Gastroesophageal sphincter (tissue), 4 donors: ENCODE results near the gene LRP6. TPM values are rescaled to one million over a fixed set of nuclear protein-coding genes. Genes with fewer than 3 reads are reported as not detected.

Source experiments
- ATAC-seq: fragments of 150-250 bp; one replicate; pipeline ENCODE4 v1.9.1; 2016; ENCODE audit warnings: mild to moderate bottlenecking, moderate library complexity
- H3K27ac ChIP-seq, 4 donors: fragments of 200-600 bp; sonication (generic) in 3 of 4; 1 replicate in 3 of 4; 2 replicates in 1 of 4; pipeline ENCODE4 v1.5.1; 2016 to 2019
- H3K27me3 ChIP-seq: fragments of 200-600 bp; sonication (generic); one replicate; pipeline ENCODE4 v1.5.1; 2019
- H3K36me3 ChIP-seq, 2 donors: fragments of 200-600 bp; sonication (generic); one replicate each; pipeline ENCODE4 v1.5.1; 2019; ENCODE audit warnings: control low read depth in 1 of 2
- H3K4me1 ChIP-seq, 3 donors: fragments of 200-600 bp; sonication (generic); 1 replicate in 2 of 3; 2 replicates in 1 of 3; pipeline ENCODE4 v1.5.1; 2016 to 2019; ENCODE audit warnings: control low read depth in 2 of 3
- H3K4me3 ChIP-seq, 2 donors: fragments of 200-600 bp; sonication (generic); one replicate each; pipeline ENCODE4 v1.5.1; 2019; ENCODE audit warnings: mild to moderate bottlenecking in 1 of 2, moderate library complexity in 1 of 2
- H3K9me3 ChIP-seq, 3 donors: fragments of 200-600 bp; sonication (generic); one replicate each; pipeline ENCODE4 v1.5.1; 2017 to 2019; ENCODE audit warnings: control low read depth in 2 of 3
- CTCF ChIP-seq, 4 experiments: fragments of 200-600 bp in 2 of 4; fragments of 450-650 bp in 2 of 4; sonication (generic) in 1 of 4; IDR thresholded peaks; one replicate each; pipeline ENCODE4 v1.5.1; 2017 to 2019; ENCODE audit warnings: antibody characterized with exemption in 4 of 4, mild to moderate bottlenecking in 2 of 4, moderate library complexity in 2 of 4
- EP300 ChIP-seq: sonication (generic); formaldehyde crosslinking; IDR thresholded peaks from one replicate; pipeline ENCODE4 v1.6.1; 2017; ENCODE audit warnings: antibody characterized with exemption, mild to moderate bottlenecking
- POLR2A ChIP-seq, 2 donors: fragments of 450-650 bp; IDR thresholded peaks; one replicate each; pipeline ENCODE4 v1.6.1; 2017; ENCODE audit warnings: antibody characterized with exemption in 2 of 2, mild to moderate bottlenecking in 2 of 2, moderate library complexity in 1 of 2
- POLR2AphosphoS5 ChIP-seq: sonication (generic); formaldehyde crosslinking; IDR thresholded peaks from one replicate; pipeline ENCODE4 v1.6.1; 2017; ENCODE audit warnings: antibody characterized with exemption
- WGBS, 2 donors: methylation state at CpG; one replicate each; pipeline ENCODE4 v1.1.5; 2018; ENCODE audit warnings: low coverage in 1 of 2; 5-methylcytosine and 5-hydroxymethylcytosine counted together
- total RNA-seq, 4 donors: library from RNA; depleted of rRNA; stranded (reverse); fragments of >200 nt; gene quantifications; one replicate each; pipeline ENCODE4 v1.1.0, GENCODE V29; 2016

The LRP6 gene
- total RNA-seq, 4 donors from 2014 or later = 34.5 to 58.5 (median 42.6) TPM

- Histone ChIP-seq H3K27ac (no peak overlapping the region), H3K36me3 (no peaks in the 10 kb centered on the region), H3K4me1 (no peaks in the 10 kb centered on the region), H3K27me3 (no peaks in the 10 kb centered on the region), H3K9me3 (no peaks in the 10 kb centered on the region), H3K4me3 (no peak overlapping the region)
- no peak for TF ChIP-seq POLR2AphosphoS5
- no peak for TF ChIP-seq POLR2A (IDR thresholded peaks at IDR 0.05)
- no peak for TF ChIP-seq CTCF (IDR thresholded peaks at IDR 0.05)
- TF ChIP-seq EP300 = no peak
- 29 to 40% methylated on average over 7 of the region's 7 CpGs for WGBS, 2 donors
- no peak for ATAC-seq
These were observed 16.0 kb upstream of the LRP6 start for GRCh38 chr12:12282761-12283425.

DNA sequence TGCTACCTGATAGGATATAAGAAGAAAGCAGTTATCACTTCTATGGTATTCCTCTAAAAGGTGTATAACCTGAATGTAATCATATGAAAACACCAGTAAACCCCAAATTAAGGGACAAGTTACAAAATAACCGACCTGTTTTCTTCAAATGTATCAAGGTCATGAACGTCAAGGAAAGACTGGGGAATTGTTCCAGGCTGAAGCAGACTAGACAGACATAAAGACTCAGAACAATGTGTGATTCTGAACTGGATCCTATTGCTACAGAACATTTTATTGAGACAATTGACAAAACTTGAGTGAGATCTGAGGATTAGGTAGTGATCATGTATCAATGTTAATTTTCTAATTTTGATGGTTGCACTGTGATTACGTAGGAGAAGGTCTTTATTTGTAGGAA is 15.4 kb upstream of the LRP6 start:
- H3K27ac ChIP-seq = no peak overlapping the region
- TF ChIP-seq EP300 = no peak
- TF ChIP-seq POLR2A (IDR thresholded peaks at IDR 0.05) = no peak
- no peak for TF ChIP-seq POLR2AphosphoS5
- no peak for TF ChIP-seq CTCF (IDR thresholded peaks at IDR 0.05)
- WGBS, 2 donors = 81 to 86% methylated on average over 2 to 3 of the region's 3 CpGs
- H3K4me1 ChIP-seq = no peaks in the 10 kb centered on the region
- ATAC-seq = no peak
- no peak overlapping the region for H3K4me3 ChIP-seq
- peaks cover 0 to 3% (median 0%) of the 10 kb centered on the region in 3 donors for H3K9me3 ChIP-seq
- no peaks in the 10 kb centered on the region for H3K27me3 ChIP-seq
- H3K36me3 ChIP-seq = no peaks in the 10 kb centered on the region

DNA sequence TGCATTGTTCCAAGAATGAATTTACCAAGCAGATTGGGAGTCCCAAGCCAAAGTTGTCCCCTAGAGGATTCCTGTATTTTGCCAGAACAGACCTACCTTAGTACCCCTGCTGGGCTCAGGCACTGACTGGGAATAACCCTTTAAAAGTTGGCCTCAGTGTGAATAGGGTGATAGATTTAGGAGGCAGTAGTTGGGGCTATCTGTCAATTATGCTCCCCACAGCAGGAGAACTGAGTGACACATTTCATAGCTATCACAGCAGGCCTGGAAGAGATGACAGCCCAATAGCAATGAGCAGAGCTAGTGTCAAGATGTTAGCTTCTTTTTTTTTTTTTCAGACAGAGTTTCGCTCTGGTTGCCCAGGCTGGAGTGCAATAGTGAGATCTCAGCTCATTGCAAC is 14.3 kb upstream of the LRP6 start:
- peaks cover 0 to 8% (median 0%) of the 10 kb centered on the region in 3 donors for H3K9me3 ChIP-seq
- no peak for ATAC-seq
- WGBS, 2 donors = 100% methylated on average over 1 of the region's 1 CpG
- H3K27ac ChIP-seq = no peak overlapping the region
- TF ChIP-seq POLR2AphosphoS5 = no peak
- TF ChIP-seq POLR2A (IDR thresholded peaks at IDR 0.05) = no peak
- no peak for TF ChIP-seq EP300
- no peak for TF ChIP-seq CTCF (IDR thresholded peaks at IDR 0.05)
- H3K4me3 ChIP-seq = no peak overlapping the region
- no peaks in the 10 kb centered on the region for H3K4me1 ChIP-seq
- no peaks in the 10 kb centered on the region for H3K36me3 ChIP-seq
- no peaks in the 10 kb centered on the region for H3K27me3 ChIP-seq

GRCh38 chr12:12278899-12279298 is 12.1 kb upstream of the LRP6 start:
- WGBS, 2 donors = 40 to 45% methylated on average over 3 to 4 of the region's 4 CpGs
- H3K36me3 ChIP-seq = no peaks in the 10 kb centered on the region
- peaks cover 0 to 8% (median 0%) of the 10 kb centered on the region in 3 donors for H3K9me3 ChIP-seq
- ATAC-seq = no peak
- no peak overlapping the region for H3K27ac ChIP-seq
- no peak for TF ChIP-seq CTCF (IDR thresholded peaks at IDR 0.05)
- TF ChIP-seq POLR2AphosphoS5 = no peak
- no peak for TF ChIP-seq EP300
- TF ChIP-seq POLR2A (IDR thresholded peaks at IDR 0.05) = no peak
- no peaks in the 10 kb centered on the region for H3K4me1 ChIP-seq
- H3K4me3 ChIP-seq = no peak overlapping the region
- no peaks in the 10 kb centered on the region for H3K27me3 ChIP-seq

- Histone ChIP-seq H3K4me1 (no peaks in the 10 kb centered on the region), H3K27ac (no peak overlapping the region), H3K9me3 (peaks cover 0 to 8% (median 0%) of the 10 kb centered on the region in 3 donors), H3K4me3 (no peak overlapping the region), H3K36me3 (no peaks in the 10 kb centered on the region), H3K27me3 (no peaks in the 10 kb centered on the region)
- no peak for ATAC-seq
- TF ChIP-seq CTCF (IDR thresholded peaks at IDR 0.05) = no peak
- no peak for TF ChIP-seq EP300
- TF ChIP-seq POLR2AphosphoS5 = no peak
- TF ChIP-seq POLR2A (IDR thresholded peaks at IDR 0.05) = no peak
- WGBS, 2 donors = 96 to 100% methylated on average over 1 to 6 of the region's 6 CpGs
These were observed 9.0 kb upstream of the LRP6 start for GRCh38 chr12:12275874-12276273.
